HG03565 (cell line): ENCODE results near the gene TECRL.

Experiments
- ATAC-seq: cut with Tn5 transposase; IDR thresholded peaks from one replicate; pipeline ENCODE4 v1.9.1; 2021; ENCODE audit warnings: mild to moderate bottlenecking, moderate library complexity; ENCODE audit not compliant: unreplicated experiment

Gene TECRL

DNA sequence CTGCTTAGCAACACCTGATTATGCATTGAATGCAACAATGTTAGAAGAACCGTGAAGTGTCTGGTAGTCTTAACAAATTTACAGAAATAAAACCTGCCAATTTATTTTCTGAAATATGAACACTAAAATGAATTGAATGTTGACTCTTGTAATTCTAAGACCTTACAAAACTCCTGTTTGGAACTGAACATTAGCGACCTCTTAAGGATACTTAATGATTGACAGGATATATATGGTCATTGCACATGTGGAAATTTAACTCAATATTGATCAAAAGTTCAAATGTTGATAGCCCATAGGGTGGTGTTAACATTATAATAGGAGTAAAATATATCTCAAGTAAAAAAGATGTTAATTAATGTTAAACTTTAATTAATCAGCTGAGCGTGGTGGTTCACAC is 79.1 kb downstream of the TECRL start:
- ATAC-seq, result no peak

DNA sequence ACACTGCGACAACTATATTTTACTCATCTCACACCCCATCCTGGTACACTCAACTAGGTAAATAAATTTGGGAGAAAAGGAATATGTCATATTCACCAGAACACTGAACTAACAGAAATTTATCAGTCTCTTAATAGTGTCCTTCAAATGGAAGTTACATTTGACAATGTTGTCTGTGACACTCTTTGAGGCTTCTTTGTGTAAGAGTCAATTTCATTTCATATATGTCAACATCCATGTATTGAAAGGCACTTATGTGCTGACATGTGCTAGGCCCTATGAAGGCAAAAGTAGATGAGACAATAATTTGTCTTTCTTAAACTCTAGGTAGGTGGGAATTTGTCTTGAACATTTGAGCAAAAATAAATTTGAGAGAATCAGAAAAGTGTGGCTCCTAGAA is 82.0 kb downstream of the TECRL start:
- no peak for ATAC-seq

DNA sequence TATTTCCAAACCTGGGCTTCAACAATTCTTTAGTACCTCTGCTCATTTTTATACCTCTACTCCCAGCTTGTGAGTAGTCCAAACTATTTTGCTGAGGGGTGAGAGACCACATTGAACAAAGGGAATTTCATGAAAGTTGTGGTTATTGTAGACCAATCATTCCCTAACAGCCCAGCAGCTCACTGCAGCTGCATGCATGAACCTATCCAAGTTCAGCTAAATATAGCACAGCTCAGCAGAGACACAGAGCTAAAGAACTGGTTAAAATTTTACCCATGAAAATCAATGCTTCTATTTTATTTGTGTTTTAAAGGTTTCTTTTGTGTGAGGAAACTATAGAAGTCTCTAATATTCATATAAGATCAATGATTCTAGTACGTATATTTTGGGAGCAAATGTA is 82.7 kb downstream of the TECRL start:
- ATAC-seq, result no peak

DNA sequence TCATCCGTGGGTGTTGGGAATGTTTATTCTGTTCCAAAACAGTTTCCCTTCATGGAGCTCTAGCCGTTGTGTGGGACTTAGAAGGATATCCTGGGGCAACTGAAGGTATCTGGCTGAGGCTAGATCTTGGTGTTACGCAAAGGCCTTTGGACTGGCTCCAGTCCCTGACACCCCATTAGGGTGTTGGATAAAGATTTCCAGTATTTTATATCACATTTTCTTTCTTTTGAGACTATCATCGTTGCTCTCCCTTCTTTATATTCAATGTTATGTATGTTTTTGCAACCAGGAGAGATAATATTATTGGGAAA is 103.0 kb downstream of the TECRL start:
- ATAC-seq, result no peak

DNA sequence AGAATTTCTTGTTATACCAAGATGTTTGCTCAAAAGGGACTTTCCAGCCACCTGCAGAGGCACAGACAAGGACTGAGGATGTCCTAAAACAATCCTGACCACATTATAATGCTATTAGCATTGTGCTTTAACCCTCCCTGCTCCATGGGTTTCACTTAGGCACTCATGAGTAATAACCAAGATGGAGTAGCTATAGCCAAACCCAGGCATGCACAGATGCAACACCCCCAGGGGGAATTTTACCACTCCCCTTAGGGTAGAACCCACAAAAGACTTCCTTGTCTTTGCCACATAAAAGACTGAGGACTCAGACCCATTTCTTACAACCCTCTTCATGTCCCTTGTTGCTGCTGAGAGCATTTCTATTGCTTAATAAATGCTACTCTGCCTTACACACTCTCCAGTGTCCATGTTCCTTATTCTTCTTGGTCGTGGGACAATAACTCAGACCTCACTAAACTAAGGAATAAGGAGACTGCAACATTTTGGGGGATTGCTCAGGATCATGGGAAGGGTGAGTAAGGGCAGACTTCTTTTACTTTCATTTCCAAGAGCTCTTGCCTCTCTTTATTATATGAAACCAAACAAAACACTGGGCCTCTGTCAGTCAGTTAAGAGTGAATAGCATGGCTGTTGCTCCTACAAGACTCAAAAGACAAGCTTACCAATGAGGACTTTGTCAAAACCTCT is 103.5 kb downstream of the TECRL start:
- ATAC-seq, result no peak

DNA sequence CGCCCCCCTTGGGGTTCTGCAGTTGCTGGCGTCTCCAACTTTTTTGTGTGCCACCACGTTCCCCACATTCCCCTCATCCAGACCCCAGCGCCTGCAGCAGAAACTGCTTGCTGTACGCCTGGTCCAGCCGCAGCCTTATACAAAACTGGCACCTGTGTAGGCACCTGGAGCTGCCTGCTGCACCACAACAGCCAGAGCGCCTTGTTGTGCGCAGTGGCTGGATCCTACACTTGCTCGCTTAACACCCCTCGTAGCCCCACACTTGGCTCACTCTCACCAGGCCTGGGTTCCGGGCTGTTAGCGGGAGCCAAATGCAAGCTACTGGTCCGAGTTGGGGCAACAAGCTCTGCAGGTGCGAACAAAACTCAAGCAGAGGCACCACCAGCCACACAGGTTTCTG is 136.8 kb downstream of the TECRL start:
- no peak for ATAC-seq

DNA sequence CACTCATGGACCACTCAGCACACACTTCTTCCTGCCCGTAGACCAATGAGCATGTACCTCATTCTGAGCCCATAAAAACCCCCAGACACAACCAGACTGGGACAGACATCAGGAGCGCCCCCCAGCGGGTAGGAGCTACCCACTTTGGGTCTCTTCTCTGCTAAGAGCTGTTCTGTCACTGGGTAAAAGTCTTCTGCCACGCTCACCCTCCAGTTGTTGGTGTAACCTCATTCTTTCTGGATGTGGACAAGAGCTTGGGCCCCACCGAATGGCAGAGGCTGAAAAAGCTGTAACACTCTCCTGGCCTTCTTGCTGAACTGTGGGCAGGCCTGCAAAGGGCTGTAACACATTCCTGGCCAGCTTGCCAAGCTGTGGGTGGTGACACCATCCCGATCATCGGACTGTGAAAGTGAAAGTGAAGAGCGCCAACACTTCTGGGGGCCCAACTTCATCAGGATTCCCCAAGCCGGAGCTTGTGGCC is 137.6 kb downstream of the TECRL start:
- no peak for ATAC-seq

DNA sequence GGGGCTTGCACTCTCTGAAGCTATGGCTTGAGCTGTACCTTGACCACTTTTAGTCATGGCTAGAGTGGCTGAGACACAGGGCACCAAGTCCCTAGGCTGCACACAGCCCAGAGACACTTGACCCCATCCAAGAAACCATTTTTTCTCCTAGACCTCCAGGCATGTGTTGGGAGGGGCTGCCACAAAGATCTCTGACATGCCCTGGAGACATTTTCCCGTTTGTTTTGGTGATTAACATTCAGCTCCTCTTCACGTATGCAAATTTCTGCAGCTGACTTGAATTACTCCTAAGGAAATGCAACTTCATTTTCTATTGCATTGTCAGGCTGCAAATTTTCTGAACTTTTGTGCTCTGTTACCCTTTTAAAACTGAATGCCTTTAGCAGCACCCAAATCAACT is 142.6 kb downstream of the TECRL start:
- no peak for ATAC-seq

DNA sequence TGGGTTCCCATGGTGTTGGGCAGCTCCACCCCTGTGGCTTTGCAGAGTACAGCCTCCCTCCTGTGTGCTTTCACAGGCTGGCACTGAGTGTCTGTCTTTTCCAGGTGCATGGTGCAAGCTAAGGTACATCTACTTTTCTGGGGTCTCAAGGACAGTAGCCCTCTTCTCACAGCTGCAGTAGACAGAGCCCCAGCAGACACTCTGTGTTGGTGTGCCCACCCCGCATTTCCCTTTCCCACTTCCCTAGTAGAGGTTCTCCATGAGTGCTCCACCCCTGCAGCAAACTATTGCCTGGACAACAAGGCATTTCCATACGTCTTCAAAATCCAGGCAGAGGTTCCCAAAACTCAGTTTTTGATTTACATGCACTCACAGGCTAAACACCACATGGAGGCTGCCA is 143.0 kb downstream of the TECRL start:
- ATAC-seq, result no peak

DNA sequence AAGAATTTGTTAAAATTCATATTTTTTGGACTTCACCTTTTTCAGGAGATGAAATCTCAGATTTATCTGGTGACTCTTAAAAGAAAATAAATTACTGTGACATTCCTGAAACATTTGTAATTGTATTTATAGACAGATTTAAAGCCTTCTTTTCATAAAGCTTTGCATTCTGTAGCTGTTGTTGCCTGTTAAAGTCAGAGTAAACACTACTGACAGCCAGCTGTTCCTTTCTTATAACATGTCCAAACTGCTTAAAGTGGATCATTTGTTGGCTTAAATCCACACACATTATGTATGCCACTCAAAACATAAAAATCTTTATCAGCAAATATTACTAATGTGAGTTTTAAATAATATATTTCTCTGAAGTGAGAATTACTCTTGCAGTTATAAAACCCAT is 157.5 kb downstream of the TECRL start:
- ATAC-seq, result no peak

DNA sequence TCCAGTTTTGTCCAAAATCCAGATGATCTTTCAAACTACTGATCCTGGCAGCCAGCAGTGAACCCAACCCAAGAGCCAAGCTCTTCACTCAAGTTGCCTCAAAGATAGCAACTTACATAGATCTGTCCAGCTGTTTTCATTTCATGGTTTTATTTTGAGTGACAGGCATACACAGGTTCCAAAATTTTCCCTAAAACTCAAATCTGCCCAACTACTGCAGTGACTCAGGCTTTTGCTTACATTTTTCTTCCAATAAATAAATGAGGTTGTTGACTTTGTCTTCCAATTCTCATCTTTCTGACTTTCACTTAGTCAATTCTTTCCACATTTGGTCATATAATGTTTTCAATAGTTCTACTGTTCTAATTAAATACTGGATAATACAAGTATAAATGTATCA is 158.8 kb downstream of the TECRL start:
- no peak for ATAC-seq

DNA sequence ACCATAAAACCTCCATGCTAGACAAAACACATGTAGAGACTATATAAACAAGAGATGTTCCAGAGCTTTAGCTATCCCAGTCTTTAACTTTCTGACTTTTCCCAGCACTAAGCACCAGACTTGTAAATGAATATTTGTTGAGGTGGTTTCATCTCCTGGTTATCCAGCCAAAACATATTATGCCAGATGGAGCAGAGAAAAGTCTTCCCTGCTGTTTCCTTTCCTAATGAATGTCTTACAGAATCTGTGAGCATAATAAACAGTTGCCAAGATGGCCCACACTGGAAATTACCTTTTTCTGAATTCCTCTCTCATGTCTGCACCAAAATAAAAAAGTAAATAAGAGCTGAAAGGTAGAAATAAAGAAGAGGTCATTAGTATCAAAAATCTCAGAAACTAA is 159.2 kb downstream of the TECRL start:
- no peak for ATAC-seq

DNA sequence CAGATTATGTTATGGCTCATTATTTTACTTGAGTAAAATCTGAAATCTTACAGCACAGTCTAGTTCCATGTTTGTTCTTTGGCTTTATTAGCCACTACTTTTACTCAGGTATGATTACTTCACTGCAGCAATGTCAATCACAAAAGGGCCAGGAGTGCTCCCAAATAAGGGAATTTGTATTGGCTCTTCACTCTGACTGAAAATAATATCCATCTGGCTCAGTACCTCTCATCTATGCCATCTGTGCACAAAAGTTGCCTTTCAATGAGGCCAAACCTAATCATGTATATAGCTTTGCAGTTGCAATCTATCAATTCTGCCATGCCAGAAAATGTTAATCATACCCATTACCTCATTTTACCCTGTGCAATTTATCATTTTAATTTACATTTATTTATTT is 161.1 kb downstream of the TECRL start:
- ATAC-seq, result no peak

DNA sequence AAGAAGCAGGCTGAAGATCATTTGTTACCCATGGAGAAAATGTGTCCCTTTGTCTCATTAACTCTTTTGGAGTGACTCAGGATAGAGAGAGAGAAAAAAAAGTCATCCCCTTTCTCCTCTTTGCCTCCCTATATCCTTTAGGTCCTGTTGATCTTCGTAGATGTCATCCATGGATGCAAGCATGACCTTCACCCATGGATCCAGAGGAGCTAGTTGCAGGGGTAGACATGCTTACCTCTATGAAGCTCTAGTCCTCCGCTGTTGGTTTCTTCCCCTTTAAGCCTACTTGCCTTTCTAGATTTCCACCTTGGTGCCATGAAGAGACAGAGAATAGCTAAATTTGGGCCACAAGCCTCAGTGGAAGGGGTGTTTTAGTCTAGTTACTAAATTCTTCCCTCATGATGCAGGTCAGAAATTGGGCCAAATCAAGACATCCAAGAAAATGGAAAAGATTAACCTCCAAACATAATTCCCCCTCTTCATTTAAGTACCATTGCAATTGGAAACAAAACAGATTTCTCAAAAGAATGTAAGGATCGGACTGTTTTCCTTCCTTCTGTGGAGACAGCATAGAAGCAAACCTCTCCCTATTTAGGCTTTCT is 178.4 kb downstream of the TECRL start:
- no peak for ATAC-seq
